HepG2 (cell line): Measurements from ENCODE around the gene CDV3. TPM values are rescaled to one million over a fixed set of nuclear protein-coding genes. Genes with fewer than 3 reads are reported as not detected.

ENCODE experiments used
- ATAC-seq: fragments of 200-7000 bp; cut with Tn5 transposase; 3 replicates; pipeline ENCODE4 v1.9.1; 2020; ENCODE audit warnings: mild to moderate bottlenecking, moderate library complexity
- BruUV-seq: library from RNA; stranded (reverse); fragments of 400-500 nt; replicated peaks from 2 replicates; lab custom pipeline; 2021; lab: Mats Ljungman, UMichigan
- CTCF ChIA-PET: fragments of 300-600 bp; formaldehyde crosslinking; extraction: SDS; loops from one replicate; lab custom pipeline; 2021; ENCODE audit warnings: low total read pairs, inconsistent platforms, low intra/inter-chr PET ratio; lab: Yijun Ruan, JAX
- POLR2A ChIA-PET: fragments of 350-600 bp; sonication (Branson Sonifier 250); formaldehyde crosslinking; loops from one replicate; lab custom pipeline; 2020; ENCODE audit warnings: antibody characterized with exemption, inconsistent platforms; lab: Yijun Ruan, JAX
- DNase-seq: peaks from one replicate; pipeline ENCODE4 v3.0.0-alpha.2; 2015; ENCODE audit warnings: low spot score
- FAIRE-seq: peaks from 3 replicates; lab custom pipeline; 2011; peaks lifted over from hg19 to GRCh38; lab: Jason Lieb, UNC
- H2AFZ ChIP-seq: one replicate; pipeline ENCODE4 v1.6.1; 2011; ENCODE audit warnings: low read length, inconsistent platforms
- H3K27ac ChIP-seq: fragments of 300-600 bp; 3 replicates; pipeline ENCODE4 v1.8.0; 2011; ENCODE audit warnings: mixed run types, mild to moderate bottlenecking, mixed read lengths, low read length, inconsistent platforms; ENCODE audit not compliant: insufficient read depth; ENCODE audit errors: extremely low read length
- H3K27me3 ChIP-seq, 2 experiments: fragments of 200-600 bp in 1 of 2; 2 replicates in 1 of 2; 3 replicates in 1 of 2; pipeline versions ENCODE4 v1.6.0 to v1.8.0; 2011; ENCODE audit warnings: low read length in 2 of 2, mild to moderate bottlenecking in 2 of 2, moderate library complexity in 2 of 2, inconsistent platforms in 1 of 2; ENCODE audit not compliant: insufficient read depth in 2 of 2, control insufficient read depth in 1 of 2
- H3K36me3 ChIP-seq, 2 experiments: fragments of 200-600 bp in 1 of 2; replicated peaks in 1 of 2; 2 replicates in 1 of 2; 3 replicates in 1 of 2; pipeline versions ENCODE4 v1.5.1 to v1.8.0; 2011; ENCODE audit warnings: low read length in 2 of 2, inconsistent platforms in 1 of 2; ENCODE audit not compliant: insufficient read depth in 2 of 2, control insufficient read depth in 1 of 2
- H3K4me1 ChIP-seq: 2 replicates; pipeline ENCODE4 v1.5.1; 2012; ENCODE audit warnings: low read length, inconsistent platforms; ENCODE audit not compliant: insufficient read depth
- H3K4me2 ChIP-seq: 2 replicates; pipeline ENCODE4 v1.6.0; 2011; ENCODE audit warnings: low read depth, low read length, inconsistent platforms
- H3K4me3 ChIP-seq, 3 experiments: fragments of 200-600 bp in 1 of 3; sonication (generic), shearing (Covaris generic) in 1 of 3; replicated peaks in 1 of 3; 2 replicates each; pipeline ENCODE4 v1.5.1; 2011 to 2016; ENCODE audit warnings: low read length in 3 of 3, inconsistent platforms in 2 of 3, low read depth in 2 of 3, mild to moderate bottlenecking in 2 of 3, control low read depth in 1 of 3, mixed read lengths in 1 of 3; ENCODE audit not compliant: insufficient read depth in 1 of 3
- H3K79me2 ChIP-seq: one replicate; pipeline ENCODE4 v1.6.1; 2011; ENCODE audit warnings: low read length, inconsistent platforms; ENCODE audit not compliant: insufficient read depth
- H3K9ac ChIP-seq: 2 replicates; pipeline ENCODE4 v1.6.0; 2011; ENCODE audit warnings: mild to moderate bottlenecking, low read depth, low read length, inconsistent platforms; ENCODE audit not compliant: insufficient read depth
- H3K9me3 ChIP-seq: 2 replicates; pipeline ENCODE4 v1.5.1; 2012; ENCODE audit warnings: mild to moderate bottlenecking, low read length
- H4K20me1 ChIP-seq: 2 replicates; pipeline ENCODE4 v1.6.0; 2011; ENCODE audit warnings: inconsistent platforms, mild to moderate bottlenecking, low read length, moderate library complexity; ENCODE audit not compliant: insufficient read depth
- BATF2 ChIP-seq: sonication (generic); formaldehyde crosslinking; IDR thresholded peaks from 2 replicates; pipeline ENCODE4 v1.8.0; 2022; ENCODE audit warnings: mild to moderate bottlenecking, missing genetic modification reagents, moderate library complexity
- FOXK2 ChIP-seq: fragments of 450-650 bp; IDR thresholded peaks from 2 replicates; pipeline ENCODE4 v1.6.1; 2016
- IKZF1 ChIP-seq: fragments of 450-650 bp; IDR thresholded peaks from 2 replicates; pipeline ENCODE4 v1.7.1; 2016
- KDM5A ChIP-seq: fragments of 200-600 bp; sonication (generic); IDR thresholded peaks from 2 replicates; pipeline ENCODE4 v1.7.0; 2018; ENCODE audit warnings: antibody characterized with exemption, mild to moderate bottlenecking, low read length, borderline replicate concordance
- NR2F2 ChIP-seq: IDR thresholded peaks from 2 replicates; pipeline ENCODE4 v1.6.1; 2012; ENCODE audit warnings: low read depth, inconsistent platforms, borderline replicate concordance
- SP1 ChIP-seq, 2 experiments: fragments of 450-650 bp in 1 of 2; sonication (generic) in 1 of 2; formaldehyde crosslinking in 1 of 2; IDR thresholded peaks; 2 replicates each; pipeline versions ENCODE4 v1.4.0 to v1.6.1; 2016 to 2020; ENCODE audit warnings: missing genetic modification reagents in 1 of 2
- SRF ChIP-seq: IDR thresholded peaks from 2 replicates; pipeline ENCODE4 v1.6.1; 2011; ENCODE audit warnings: mild to moderate bottlenecking, low read depth, low read length, moderate library complexity
- ZFP62 ChIP-seq: sonication (generic); formaldehyde crosslinking; IDR thresholded peaks from 2 replicates; pipeline ENCODE4 v1.4.0; 2020; ENCODE audit warnings: missing genetic modification reagents
- WGBS: methylation state at CpG from one replicate; pipeline ENCODE4 v1.1.6; 2017; ENCODE audit warnings: low lambda C conversion rate; 5-methylcytosine and 5-hydroxymethylcytosine counted together
- in situ Hi-C: cut with HindIII; loops from 2 replicates; pipeline ENCODE4 v1.10.0; 2017; ENCODE audit warnings: low pct_unique_long_range_greater_than_20kb; ENCODE audit not compliant: extremely low pct_ligation_motif_present
- intact Hi-C: fragments of 100-400 bp; cut with micrococcal nuclease; formaldehyde crosslinking; loops from one replicate; pipeline ENCODE4 v1.10.0; 2022; ENCODE audit not compliant: unreplicated experiment
- polyA plus RNA-seq, 8 experiments: library from polyadenylated mRNA; depleted of rRNA in 3 of 8; stranded (reverse) in 7 of 8; unstranded in 1 of 8; fragments of >200 nt; fragmentation: Illumina TruSeq in 4 of 8; extraction: Trizol in 4 of 8; gene quantifications; 2 replicates each; pipeline versions ENCODE4 v1.2.1 to v1.2.3, GENCODE V29; 2011 to 2016; ENCODE audit warnings: low read depth in 4 of 8, missing spikeins in 1 of 8, mixed read lengths in 1 of 8; ENCODE audit not compliant: insufficient read depth in 1 of 8
- total RNA-seq, 5 experiments: library from RNA; depleted of rRNA; stranded (reverse); fragments of >200 nt; fragmentation: Illumina TruSeq; extraction: Trizol; gene quantifications; 2 replicates each; pipeline ENCODE4 v1.2.3, GENCODE V29; 2016; ENCODE audit warnings: low read depth in 1 of 5

CDV3 gene
- total and polyA plus RNA-seq, 2 of the 13 experiments (the other 11 are each of a cell fraction or from before 2014, with no cell fraction given) = 46.6 to 145 TPM

GRCh38 chr3:133570937-133571320 lies 2.6 kb upstream of the CDV3 start:
- no peak overlapping the region for H3K4me3 ChIP-seq
- no peaks in the 10 kb centered on the region for H3K27me3 ChIP-seq
- no peak overlapping the region for H3K4me2 ChIP-seq
- intact Hi-C loops = loop anchor here (10.0 kb wide), 2 partner anchors 526 to 846 kb away; partner anchors contain the start of gene NPHP3
- no peak overlapping the region for H2AFZ ChIP-seq
- ATAC-seq (no peak), DNase-seq (no peak), FAIRE-seq (no peak)
- no peak overlapping the region for H3K9ac ChIP-seq
- peaks cover 16% of the 10 kb centered on the region for H4K20me1 ChIP-seq
- ChIA-PET CTCF (no interaction called here), POLR2A (no interaction called here)
- peaks cover 17% of the 10 kb centered on the region for H3K79me2 ChIP-seq
- in situ Hi-C loops = loop anchor here (5.0 to 10.0 kb wide), 2 partner anchors 79 to 106 kb away; no protein-coding TSS in a partner anchor
- H3K36me3 ChIP-seq = peaks cover 0 to 3% of the 10 kb centered on the region in 2 experiments; a peak in 1 of 5 replicates
- 88% methylated on average over 2 of the region's 2 CpGs for WGBS
- no peak overlapping the region for H3K27ac ChIP-seq
- no TSS peak for BruUV-seq
- TF ChIP-seq ZFP62 (CRISPR knock-in tag) (no peak), NR2F2 (no peak), IKZF1 (no peak), BATF2 (CRISPR knock-in tag) (no peak), KDM5A (no peak), SP1 (IDR thresholded peaks at IDR 0.05) (no peak), SP1 (CRISPR knock-in tag; IDR thresholded peaks at IDR 0.05) (no peak), FOXK2 (no peak), SRF (no peak)
- no peaks in the 10 kb centered on the region for H3K9me3 ChIP-seq
- H3K4me1 ChIP-seq = peaks cover 63% of the 10 kb centered on the region
